OCI-LY7 (cell line): Measurements from ENCODE around the gene NIPAL1. TPM values are rescaled to one million over a fixed set of nuclear protein-coding genes. Genes with fewer than 3 reads are reported as not detected.

Source experiments
- BruUV-seq: library from RNA; stranded (reverse); fragments of 400-500 nt; replicated peaks from 2 replicates; lab custom pipeline; 2021; lab: Mats Ljungman, UMichigan
- CTCF ChIA-PET: fragments of 300-600 bp; sonication (Branson Sonifier 250); formaldehyde crosslinking; loops from one replicate; lab custom pipeline; 2022; ENCODE audit warnings: antibody characterized with exemption; ENCODE audit not compliant: unreplicated experiment; lab: Charles Lee
- POLR2A ChIA-PET: fragments of 300-600 bp; sonication (Branson Sonifier 250); formaldehyde crosslinking; loops from one replicate; lab custom pipeline; 2022; ENCODE audit warnings: antibody characterized with exemption; lab: Charles Lee
- DNase-seq: peaks from one replicate; pipeline ENCODE4 v3.0.0-alpha.2; 2015; ENCODE audit warnings: low spot score
- H2AFZ ChIP-seq: fragments of 200-600 bp; sonication (generic), shearing (Covaris generic); 2 replicates; pipeline ENCODE4 v1.6.1; 2014; ENCODE audit warnings: mild to moderate bottlenecking, antibody characterized with exemption, low read length, moderate library complexity
- H3K27ac ChIP-seq: fragments of 200-600 bp; sonication (generic); 2 replicates; pipeline ENCODE4 v1.5.1; 2014; ENCODE audit warnings: mixed run types, low read depth, mild to moderate bottlenecking, moderate library complexity, low read length, inconsistent platforms; ENCODE audit not compliant: poor library complexity, severe bottlenecking
- H3K36me3 ChIP-seq: fragments of 200-600 bp; sonication (generic); 2 replicates; pipeline ENCODE4 v1.6.1; 2014; ENCODE audit warnings: mild to moderate bottlenecking, antibody characterized with exemption, low read length, moderate library complexity, mixed read lengths; ENCODE audit not compliant: insufficient read depth
- H3K4me1 ChIP-seq: fragments of 200-600 bp; sonication (generic); 2 replicates; pipeline ENCODE4 v1.5.1; 2014; ENCODE audit warnings: mild to moderate bottlenecking, low read length; ENCODE audit not compliant: insufficient read depth, poor library complexity, severe bottlenecking
- H3K4me2 ChIP-seq: fragments of 200-600 bp; sonication (generic); 2 replicates; pipeline ENCODE4 v1.6.1; 2014; ENCODE audit warnings: mild to moderate bottlenecking, low read length
- H3K4me3 ChIP-seq: fragments of 200-600 bp; sonication (generic); 2 replicates; pipeline ENCODE4 v1.5.1; 2014; ENCODE audit warnings: mild to moderate bottlenecking, low read depth, low read length; ENCODE audit not compliant: poor library complexity, severe bottlenecking
- H3K79me2 ChIP-seq: fragments of 200-600 bp; sonication (generic); 2 replicates; pipeline ENCODE4 v1.6.1; 2016; ENCODE audit warnings: low read depth, mild to moderate bottlenecking, low read length, moderate library complexity, mixed read lengths; ENCODE audit not compliant: insufficient read depth
- H3K9me2 ChIP-seq: fragments of 200-600 bp; sonication (generic); 2 replicates; pipeline ENCODE4 v1.6.1; 2016; ENCODE audit warnings: mild to moderate bottlenecking, low read length, mixed read lengths; ENCODE audit not compliant: insufficient read depth
- H3K9me3 ChIP-seq: fragments of 200-600 bp; sonication (generic); 2 replicates; pipeline ENCODE4 v1.6.1; 2014; ENCODE audit warnings: mild to moderate bottlenecking, mixed run types, low read length, mixed read lengths
- H4K20me1 ChIP-seq: fragments of 200-600 bp; sonication (generic); 2 replicates; pipeline ENCODE4 v1.6.1; 2014; ENCODE audit warnings: mild to moderate bottlenecking, antibody characterized with exemption, low read length, moderate library complexity, mixed read lengths; ENCODE audit not compliant: insufficient read depth
- CTCF ChIP-seq: fragments of 200-600 bp; sonication (generic); conservative IDR thresholded peaks from 2 replicates; pipeline ENCODE4 v1.5.1; 2014; ENCODE audit warnings: mild to moderate bottlenecking, antibody characterized with exemption, low read length, moderate library complexity, mixed read lengths
- EZH2phosphoT487 ChIP-seq: fragments of 200-600 bp; sonication (generic); IDR thresholded peaks from 2 replicates; pipeline ENCODE4 v1.6.1; 2018; ENCODE audit warnings: low read depth, borderline replicate concordance, mild to moderate bottlenecking, mixed run types, antibody characterized with exemption, low read length, moderate library complexity, mixed read lengths
- intact Hi-C: fragments of 100-400 bp; cut with micrococcal nuclease; formaldehyde crosslinking; loops from one replicate; pipeline ENCODE4 v1.10.0; 2022; ENCODE audit not compliant: unreplicated experiment
- total RNA-seq, 2 experiments: library from RNA; depleted of rRNA in 1 of 2; stranded (reverse); fragments of >200 nt in 1 of 2; shearing (Covaris generic) in 1 of 2; gene quantifications; 2 replicates each; pipeline ENCODE4 v1.2.3, GENCODE V29; 2014 to 2022

The NIPAL1 gene
- total RNA-seq, 2 experiments from 2014 or later, result 0.28 to 1.9 TPM

GRCh38 chr4:48022192-48022799 lies 5.7 kb downstream of the NIPAL1 start:
- Histone ChIP-seq H3K27ac (no peak overlapping the region), H3K36me3 (no peaks in the 10 kb centered on the region), H4K20me1 (no peaks in the 10 kb centered on the region), H3K4me2 (no peak overlapping the region), H3K4me1 (no peaks in the 10 kb centered on the region), H3K4me3 (no peak overlapping the region), H3K9me3 (0 out of 2 replicates have a peak, but pooled peaks cover 2% of the 10 kb centered on the region), H2AFZ (no peak overlapping the region), H3K9me2 (no peaks in the 10 kb centered on the region), H3K79me2 (no peaks in the 10 kb centered on the region)
- no peak for DNase-seq
- intact Hi-C loops, result no loop called here
- CTCF ChIA-PET, result no interaction called here
- POLR2A ChIA-PET, result no interaction called here
- TF ChIP-seq EZH2phosphoT487 (no peak), CTCF (no peak)
- BruUV-seq, result no TSS peak

GRCh38 chr4:48024522-48024921 lies 8.0 kb downstream of the NIPAL1 start:
- Histone ChIP-seq H3K36me3 (no peaks in the 10 kb centered on the region), H3K9me3 (peaks cover 11% of the 10 kb centered on the region; the same call in 1 of the 2 replicates), H3K4me1 (peaks cover 11% of the 10 kb centered on the region), H3K4me3 (no peak overlapping the region), H3K4me2 (no peak overlapping the region), H3K79me2 (no peaks in the 10 kb centered on the region), H2AFZ (no peak overlapping the region), H3K27ac (no peak overlapping the region), H4K20me1 (no peaks in the 10 kb centered on the region), H3K9me2 (no peaks in the 10 kb centered on the region)
- intact Hi-C loops, result no loop called here
- BruUV-seq, result no TSS peak
- ChIA-PET CTCF (no interaction called here), POLR2A (interaction anchor here (2.4 kb wide), 1 partner anchor 10 kb away, joined by 9 read pairs; no protein-coding TSS in a partner anchor)
- TF ChIP-seq CTCF (no peak), EZH2phosphoT487 (no peak)
- DNase-seq, result no peak

- POLR2A ChIA-PET, result interaction anchor here (2.4 kb wide), 1 partner anchor 10 kb away, joined by 9 read pairs; no protein-coding TSS in a partner anchor
- no TSS peak for BruUV-seq
- no peak for DNase-seq
- H3K9me3 ChIP-seq, result peaks cover 11% of the 10 kb centered on the region; the same call in 1 of the 2 replicates
- H3K36me3 ChIP-seq, result no peaks in the 10 kb centered on the region
- H3K4me1 ChIP-seq, result peaks cover 11% of the 10 kb centered on the region
- no peak overlapping the region for H3K4me2 ChIP-seq
- no peak overlapping the region for H3K4me3 ChIP-seq
- H3K9me2 ChIP-seq, result no peaks in the 10 kb centered on the region
- H3K79me2 ChIP-seq, result no peaks in the 10 kb centered on the region
- H3K27ac ChIP-seq, result no peak overlapping the region
- intact Hi-C loops, result no loop called here
- CTCF ChIA-PET, result no interaction called here
- H2AFZ ChIP-seq, result no peak overlapping the region
- H4K20me1 ChIP-seq, result no peaks in the 10 kb centered on the region
- TF ChIP-seq EZH2phosphoT487, result no peak
- no peak for TF ChIP-seq CTCF
Observed at GRCh38 chr4:48025005-48025404, 8.4 kb downstream of the NIPAL1 start.
